ENCODE results near the gene LRRC51.

GRCh38 chr11:72125956-72126355 lies 45.3 kb downstream of the LRRC51 start:
- TF ChIP-seq MXI1 (IDR thresholded peaks at IDR 0.05; ENCODE audit: borderline replicate concordance, low read depth, low read length), result no peak
- no peak for TF ChIP-seq POLR2A (IDR thresholded peaks at IDR 0.05; ENCODE audit: low read depth, low read length)
- no peak for TF ChIP-seq RAD21 (IDR thresholded peaks at IDR 0.05; ENCODE audit: low read length)
- TF ChIP-seq, protein P1, sequence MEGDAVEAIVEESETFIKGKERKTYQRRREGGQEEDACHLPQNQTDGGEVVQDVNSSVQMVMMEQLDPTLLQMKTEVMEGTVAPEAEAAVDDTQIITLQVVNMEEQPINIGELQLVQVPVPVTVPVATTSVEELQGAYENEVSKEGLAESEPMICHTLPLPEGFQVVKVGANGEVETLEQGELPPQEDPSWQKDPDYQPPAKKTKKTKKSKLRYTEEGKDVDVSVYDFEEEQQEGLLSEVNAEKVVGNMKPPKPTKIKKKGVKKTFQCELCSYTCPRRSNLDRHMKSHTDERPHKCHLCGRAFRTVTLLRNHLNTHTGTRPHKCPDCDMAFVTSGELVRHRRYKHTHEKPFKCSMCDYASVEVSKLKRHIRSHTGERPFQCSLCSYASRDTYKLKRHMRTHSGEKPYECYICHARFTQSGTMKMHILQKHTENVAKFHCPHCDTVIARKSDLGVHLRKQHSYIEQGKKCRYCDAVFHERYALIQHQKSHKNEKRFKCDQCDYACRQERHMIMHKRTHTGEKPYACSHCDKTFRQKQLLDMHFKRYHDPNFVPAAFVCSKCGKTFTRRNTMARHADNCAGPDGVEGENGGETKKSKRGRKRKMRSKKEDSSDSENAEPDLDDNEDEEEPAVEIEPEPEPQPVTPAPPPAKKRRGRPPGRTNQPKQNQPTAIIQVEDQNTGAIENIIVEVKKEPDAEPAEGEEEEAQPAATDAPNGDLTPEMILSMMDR (conservative IDR thresholded peaks at IDR 0.05; ENCODE audit: low read depth, low read length), result no peak
- no peak for TF ChIP-seq RFX5 (IDR thresholded peaks at IDR 0.05; ENCODE audit: low read depth, low read length)
- no peak for TF ChIP-seq MAZ (IDR thresholded peaks at IDR 0.05; ENCODE audit: borderline replicate concordance, low read depth, low read length)
- no peak for TF ChIP-seq SMC3 (IDR thresholded peaks at IDR 0.05; ENCODE audit: low read depth, low read length)
- TF ChIP-seq RCOR1 (IDR thresholded peaks at IDR 0.05; ENCODE audit: insufficient replicate concordance, low read length), result no peak
